Suppressor macrophage (primary cell): ENCODE results near the gene LYZ.

ENCODE experiments used
- DNase-seq, 4 experiments: peaks; one replicate each; pipeline ENCODE4 v3.0.0-alpha.2; 2020 to 2022

Gene LYZ

DNA sequence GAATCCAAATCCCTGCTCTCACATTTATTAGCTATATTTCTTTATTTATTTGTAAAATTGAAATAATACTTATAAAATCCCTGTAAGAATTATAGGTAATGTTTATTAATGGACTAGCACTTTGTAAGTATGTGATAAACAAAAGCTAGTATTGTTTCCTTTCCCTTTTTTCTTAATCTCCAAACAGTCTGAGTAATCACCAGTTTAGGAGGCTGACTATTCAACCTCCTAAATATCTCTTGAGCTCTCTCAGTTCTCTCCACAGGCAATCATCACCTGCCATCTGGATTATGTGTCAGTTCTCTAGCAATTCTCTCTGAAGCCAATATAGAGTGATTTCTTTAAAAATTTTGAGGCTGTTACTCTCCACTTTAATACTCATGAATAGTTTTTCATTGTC lies 9.2 kb upstream of the LYZ start:
- no peak for DNase-seq

DNA sequence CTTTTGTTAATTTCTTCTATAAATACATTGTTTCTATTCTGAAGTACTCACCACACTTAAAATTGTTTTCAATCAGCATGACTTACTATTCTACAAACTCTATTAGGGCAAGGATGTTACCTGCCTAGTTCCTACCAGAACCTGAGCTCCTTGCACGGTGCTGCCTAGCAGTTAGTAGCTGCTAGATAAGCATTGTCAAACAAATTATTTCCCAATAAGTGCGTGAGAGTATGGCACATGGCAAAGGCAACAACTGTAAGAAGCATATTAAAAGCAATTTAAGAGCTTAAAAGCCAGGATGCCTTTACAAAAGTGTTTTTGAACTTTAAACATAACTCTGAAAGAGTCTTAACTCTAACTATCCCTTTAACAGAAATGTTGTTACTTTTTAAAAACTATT lies 8.2 kb upstream of the LYZ start:
- DNase-seq = peak in 2 of 4 experiments; percentile 28 to 41

GRCh38 chr12:69341328-69341727 lies 6.9 kb upstream of the LYZ start:
- DNase-seq = peak; percentile 71 to 87 (median 79)

DNA sequence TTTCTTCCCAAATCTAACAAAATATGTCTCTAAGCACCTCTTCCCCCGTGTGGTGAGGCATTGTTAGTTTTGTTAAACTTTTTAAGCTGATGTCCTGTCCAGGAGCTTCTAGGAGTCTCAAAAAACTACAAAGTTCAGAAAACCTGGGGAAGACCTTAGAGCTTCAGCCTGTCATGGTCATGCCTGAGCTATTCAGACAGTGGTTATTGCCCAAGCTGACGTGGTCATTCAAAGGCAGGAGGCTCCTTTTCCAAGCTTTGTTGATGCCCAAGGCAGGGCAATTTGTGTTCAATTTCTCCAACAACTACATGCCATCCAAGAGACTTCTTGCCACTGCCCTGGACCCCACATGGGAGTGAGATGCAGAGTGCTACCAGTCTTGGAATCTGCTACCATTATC lies 5.8 kb upstream of the LYZ start:
- peak; percentile 39 to 55 (median 52) for DNase-seq

DNA sequence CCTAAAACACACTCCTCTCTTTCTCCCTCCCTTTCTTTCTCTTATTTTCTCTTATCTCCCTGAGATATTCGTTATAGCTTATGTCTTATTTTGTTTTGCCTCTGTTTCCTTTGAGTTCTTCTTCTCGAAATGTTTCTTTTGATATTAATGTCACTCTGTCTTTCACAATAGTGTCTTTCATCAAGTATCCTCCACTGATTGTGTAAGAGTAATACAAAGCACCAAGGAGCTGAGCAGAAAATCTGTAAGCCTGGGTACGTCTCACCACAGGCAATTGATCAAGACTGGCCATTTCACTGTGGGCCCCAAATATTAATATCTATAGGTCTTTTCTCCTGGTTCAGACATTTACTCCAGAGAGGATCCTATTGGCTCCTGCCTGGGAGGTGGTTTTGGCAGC lies 4.8 kb upstream of the LYZ start:
- peak in 3 of 4 experiments; percentile 42 to 77 (median 77) for DNase-seq

DNA sequence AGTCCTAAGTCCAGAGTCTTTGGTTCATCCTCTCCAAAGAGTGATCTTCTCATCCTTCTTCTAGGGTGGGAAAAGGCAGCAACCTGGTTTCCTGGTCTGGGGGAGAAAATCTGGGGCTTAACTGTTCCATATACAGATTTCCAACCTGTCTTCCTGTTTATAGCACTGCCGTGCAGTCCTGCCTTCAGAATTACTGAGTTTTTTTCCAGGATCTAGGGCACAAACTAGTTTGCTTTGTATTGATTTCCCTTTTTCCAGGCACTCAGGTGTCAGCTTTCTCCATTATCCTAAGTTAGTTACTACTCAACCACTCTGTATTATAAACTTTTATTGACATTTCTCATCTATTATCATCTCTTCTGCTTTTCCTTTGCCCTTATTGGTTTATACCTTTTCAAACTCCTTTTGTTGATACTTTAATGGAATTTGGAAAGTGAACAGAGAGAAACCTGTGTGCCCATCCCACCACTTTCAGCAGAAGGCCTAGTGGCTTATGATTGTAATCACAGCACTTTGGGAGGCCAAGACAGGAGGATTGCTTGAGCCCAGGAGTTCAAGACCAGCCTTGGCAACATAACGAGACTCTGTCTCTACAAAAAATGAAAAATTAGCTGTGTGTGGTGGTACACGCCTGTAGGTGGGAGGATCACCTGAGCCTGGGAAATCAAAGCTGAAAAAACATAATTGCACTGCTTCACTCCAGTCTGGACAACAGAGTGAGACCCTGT lies 4.1 kb upstream of the LYZ start:
- DNase-seq = no peak

DNA sequence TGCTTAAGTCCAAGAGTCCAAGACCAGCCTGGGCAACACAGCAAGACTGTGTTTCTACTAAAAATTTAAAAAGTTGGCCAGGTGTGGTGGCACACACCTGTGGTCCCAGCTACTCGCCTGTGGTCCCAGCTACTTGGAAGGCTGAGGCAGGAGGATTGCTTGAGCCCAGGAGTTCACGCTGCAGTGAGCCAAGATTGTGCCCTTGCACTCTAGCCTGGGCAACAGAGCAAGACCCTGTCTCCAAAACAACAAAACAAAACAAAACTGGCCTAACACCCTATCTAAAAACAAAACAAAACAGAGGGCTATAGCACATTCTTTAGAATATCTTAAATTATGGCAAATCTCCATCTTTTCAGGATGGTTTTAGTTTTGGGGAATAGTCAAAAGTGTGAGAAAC lies 3.1 kb upstream of the LYZ start:
- DNase-seq = no peak

GRCh38 chr12:69345742-69346141 lies 2.4 kb upstream of the LYZ start:
- DNase-seq = no peak

DNA sequence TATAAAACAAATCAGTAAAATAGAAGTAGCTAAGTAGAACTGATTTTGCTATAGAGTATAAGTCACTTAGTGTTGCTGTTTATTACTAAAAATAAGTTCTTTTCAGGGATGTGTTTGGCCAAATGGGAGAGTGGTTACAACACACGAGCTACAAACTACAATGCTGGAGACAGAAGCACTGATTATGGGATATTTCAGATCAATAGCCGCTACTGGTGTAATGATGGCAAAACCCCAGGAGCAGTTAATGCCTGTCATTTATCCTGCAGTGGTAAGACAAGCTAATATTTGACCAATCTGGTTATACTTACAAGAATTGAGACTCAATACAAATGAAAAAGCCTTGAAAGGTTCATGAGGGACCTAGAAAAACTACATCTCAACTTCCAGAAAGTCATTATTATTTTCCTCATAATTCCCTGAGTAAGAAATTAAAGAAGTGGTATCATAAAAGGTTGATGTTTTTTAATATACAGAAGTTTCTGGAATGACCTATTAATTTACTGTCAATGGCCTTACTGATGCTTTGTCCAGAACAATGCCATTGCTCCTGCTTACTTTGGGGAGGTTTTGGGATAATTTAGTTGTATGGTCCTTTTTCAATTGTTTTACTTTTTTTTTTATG lies 1.9 kb downstream of the LYZ start:
- DNase-seq = no peak

DNA sequence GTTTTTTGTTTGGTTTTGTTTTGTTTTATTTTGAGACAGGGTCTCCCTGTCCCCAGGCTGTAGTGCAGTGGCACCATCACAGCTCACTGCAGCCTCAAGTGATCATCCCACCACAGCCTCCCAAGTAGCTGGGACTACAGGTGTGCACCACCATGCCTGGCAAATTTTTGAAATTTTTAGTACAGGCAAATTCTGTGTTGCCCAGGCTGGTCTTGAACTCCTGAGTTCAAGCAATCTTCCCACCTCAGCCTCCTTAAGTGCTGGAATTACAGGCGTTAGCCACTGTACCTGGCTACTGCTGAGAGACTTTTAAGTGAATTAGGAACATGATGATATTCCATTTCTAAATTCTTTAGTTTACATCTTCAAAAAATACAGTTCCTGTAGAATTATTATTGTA lies 2.6 kb downstream of the LYZ start:
- no peak for DNase-seq

- no peak for DNase-seq
Observed at GRCh38 chr12:69351462-69352236, 3.5 kb downstream of the LYZ start.

- no peak for DNase-seq
Observed at GRCh38 chr12:69352904-69353303, 4.7 kb downstream of the LYZ start.

DNA sequence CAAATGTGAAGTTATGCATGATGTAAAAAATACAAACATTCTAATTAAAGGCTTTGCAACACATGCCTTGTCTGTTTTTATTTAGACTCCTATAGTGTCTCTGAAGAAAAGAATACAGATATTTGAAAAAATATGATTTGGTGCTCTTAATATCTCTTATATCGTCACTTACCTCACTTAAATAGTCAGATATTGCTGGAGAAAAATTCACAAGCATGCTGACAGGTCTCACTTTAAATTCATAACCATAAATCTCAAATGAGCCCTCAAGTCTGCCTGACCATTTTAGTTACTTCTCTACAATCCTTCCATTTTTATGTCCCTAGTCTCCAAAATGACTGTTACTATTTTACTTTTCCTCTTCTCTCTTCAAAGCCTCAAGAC lies 6.0 kb downstream of the LYZ start:
- DNase-seq = no peak

DNA sequence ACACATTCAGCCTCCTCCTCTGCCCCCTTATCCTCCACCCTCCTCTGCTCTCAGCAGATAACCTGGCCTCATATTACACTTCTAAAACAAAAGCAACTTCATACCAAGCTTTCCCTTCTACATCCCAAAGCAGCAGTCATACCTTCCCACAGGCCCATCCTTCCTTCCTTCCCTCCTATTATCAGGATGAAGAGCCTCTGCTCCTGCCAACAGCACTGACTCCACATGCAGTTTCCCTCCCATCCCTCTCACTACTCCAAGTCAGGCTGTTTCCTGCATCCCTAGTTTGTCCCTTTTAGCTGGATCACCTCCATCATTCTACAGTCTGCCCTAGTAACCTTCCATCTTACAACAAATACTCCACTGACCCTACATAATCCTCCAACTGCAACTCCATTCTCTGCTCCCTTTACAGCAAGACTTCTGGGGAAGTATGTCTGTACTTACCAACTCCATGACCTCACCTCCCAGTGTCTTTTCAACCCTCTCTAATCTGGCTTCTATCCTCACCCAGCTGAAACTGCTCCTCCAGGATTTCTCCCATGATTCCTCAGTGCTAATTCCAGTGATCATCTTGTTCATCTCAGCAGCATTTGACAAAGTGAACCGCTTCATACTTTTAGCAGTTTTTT lies 6.5 kb downstream of the LYZ start:
- no peak for DNase-seq

- no peak for DNase-seq
Observed at GRCh38 chr12:69355363-69356028, 7.3 kb downstream of the LYZ start.

DNA sequence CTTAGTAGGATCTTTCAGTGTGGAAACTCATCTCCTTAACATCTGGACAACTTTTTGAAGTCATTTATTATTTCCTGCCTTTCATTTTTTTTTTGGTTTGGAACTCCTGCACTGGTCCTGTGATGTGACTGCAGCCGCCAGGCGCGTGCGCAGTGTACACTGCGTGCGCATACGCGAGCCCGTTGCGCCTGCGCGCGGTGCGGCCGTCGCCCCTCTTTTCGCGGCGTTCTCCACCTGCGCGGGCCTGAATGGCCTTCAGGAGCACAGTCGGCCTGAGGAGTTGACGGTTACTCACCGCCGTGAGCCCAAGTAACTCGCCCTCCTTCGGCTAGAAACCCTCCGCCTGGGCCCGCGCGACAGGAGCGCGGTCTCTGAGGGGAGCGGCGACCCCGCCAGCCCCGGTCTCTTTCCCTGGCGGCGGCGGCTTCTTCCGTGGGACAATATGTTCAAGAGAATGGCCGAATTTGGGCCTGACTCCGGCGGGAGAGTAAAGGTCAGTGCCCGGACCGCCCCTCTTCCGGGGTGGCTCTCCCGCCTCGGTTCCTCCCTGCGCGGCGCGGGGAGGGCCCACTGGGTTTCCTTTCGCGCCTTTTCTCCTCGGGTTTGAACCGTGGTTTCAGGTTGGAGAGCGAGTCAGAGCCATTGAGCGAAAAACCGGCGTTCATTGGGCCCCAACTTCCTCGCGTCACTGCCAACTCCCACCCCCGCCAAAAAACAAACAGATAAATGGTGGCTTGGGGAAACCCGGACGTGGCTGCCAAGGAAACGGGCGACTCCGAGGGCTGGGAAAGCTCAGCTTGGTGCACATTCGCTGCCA lies 11.6 kb downstream of the LYZ start, which contains the start of gene YEATS4:
TSS of gene YEATS4 (plus strand) at position 213 of the 817 bp plus-strand sequence. CDS start at position 443, 230 bp downstream.
- DNase-seq = peak; percentile 89 to 96 (median 94)

GRCh38 chr12:69360348-69360672 lies 12.1 kb downstream of the LYZ start:
- DNase-seq = no peak

- no peak for DNase-seq
Observed at GRCh38 chr12:69366796-69367195, 18.6 kb downstream of the LYZ start.

DNA sequence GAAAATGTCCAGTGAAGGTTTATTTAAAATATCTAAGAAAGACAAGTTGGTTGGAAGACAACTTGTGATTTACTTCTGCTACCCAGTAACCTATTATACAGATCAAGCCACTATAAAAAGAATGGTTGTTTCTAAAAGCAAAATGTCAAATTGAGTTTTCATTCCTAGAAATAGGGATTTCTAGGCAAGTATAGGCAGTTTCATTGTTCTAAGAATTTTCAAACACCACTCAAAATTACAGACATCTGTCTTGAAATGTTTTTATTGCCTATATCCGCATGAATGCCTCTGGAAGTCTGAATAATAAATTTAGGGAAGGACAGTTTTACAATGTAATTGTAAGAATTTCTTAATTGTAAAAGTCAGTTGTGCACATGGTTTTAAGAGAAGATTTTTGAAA lies 20.0 kb downstream of the LYZ start:
- DNase-seq = no peak

- DNase-seq = no peak
Observed at GRCh38 chr12:69383074-69383473, 34.9 kb downstream of the LYZ start.

GRCh38 chr12:69385038-69385437 lies 36.9 kb downstream of the LYZ start:
- no peak for DNase-seq

GRCh38 chr12:69386921-69387320 lies 38.7 kb downstream of the LYZ start:
- DNase-seq = no peak
